ENCODE measurements around the gene NUDCD3. TPM values are rescaled to one million over a fixed set of nuclear protein-coding genes. Genes with fewer than 3 reads are reported as not detected.

The NUDCD3 gene
- total RNA-seq, 1 donor from 2014 or later, result 71.7 TPM

DNA sequence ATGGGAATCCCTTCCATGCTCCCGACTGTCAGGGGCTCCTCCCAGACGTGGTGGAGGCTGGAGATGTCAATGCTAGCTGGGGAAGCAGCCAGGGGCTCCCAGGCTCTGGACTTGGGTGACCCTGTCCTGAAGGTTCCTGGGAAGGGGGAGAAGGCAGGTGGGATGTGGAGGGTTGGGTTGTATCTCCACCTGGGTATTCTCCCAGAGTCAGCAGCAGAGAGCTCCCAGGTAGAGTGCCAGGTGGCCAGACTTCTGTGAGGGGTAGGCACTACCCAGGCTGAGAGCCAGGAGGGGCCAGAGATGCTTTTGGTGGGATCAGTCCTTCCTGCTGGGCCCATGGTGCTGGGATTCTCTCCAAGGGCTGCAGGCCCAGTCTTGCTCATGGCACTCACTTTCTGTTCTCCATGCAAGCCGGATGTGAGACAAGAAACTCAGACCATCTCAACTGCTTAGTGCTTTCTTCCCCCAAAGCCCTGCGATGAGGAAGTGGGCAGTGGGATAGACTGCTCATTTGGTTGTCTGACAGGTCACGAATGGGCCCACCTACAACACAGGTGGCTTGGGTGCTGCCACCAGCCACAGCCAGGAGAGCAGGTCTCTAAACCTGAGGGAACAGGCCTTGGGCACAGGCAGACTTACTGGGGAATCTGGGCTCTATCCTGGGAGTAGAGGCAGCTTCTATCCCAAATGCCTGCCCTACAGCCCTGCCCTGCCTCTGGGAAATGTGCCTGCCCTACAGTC is 112.6 kb downstream of the NUDCD3 start:
- DNase-seq (ENCODE audit: low read depth), result no peak
- Histone ChIP-seq H3K4me3 (ENCODE audit: low read depth, low read length) (no peak overlapping the region), H3K36me3 (ENCODE audit: control insufficient read depth, insufficient read depth, low read length) (peaks cover 3% of the 10 kb centered on the region), H3K27me3 (ENCODE audit: control insufficient read depth, insufficient read depth, low read length) (no peaks in the 10 kb centered on the region)
- TF ChIP-seq, protein P1, sequence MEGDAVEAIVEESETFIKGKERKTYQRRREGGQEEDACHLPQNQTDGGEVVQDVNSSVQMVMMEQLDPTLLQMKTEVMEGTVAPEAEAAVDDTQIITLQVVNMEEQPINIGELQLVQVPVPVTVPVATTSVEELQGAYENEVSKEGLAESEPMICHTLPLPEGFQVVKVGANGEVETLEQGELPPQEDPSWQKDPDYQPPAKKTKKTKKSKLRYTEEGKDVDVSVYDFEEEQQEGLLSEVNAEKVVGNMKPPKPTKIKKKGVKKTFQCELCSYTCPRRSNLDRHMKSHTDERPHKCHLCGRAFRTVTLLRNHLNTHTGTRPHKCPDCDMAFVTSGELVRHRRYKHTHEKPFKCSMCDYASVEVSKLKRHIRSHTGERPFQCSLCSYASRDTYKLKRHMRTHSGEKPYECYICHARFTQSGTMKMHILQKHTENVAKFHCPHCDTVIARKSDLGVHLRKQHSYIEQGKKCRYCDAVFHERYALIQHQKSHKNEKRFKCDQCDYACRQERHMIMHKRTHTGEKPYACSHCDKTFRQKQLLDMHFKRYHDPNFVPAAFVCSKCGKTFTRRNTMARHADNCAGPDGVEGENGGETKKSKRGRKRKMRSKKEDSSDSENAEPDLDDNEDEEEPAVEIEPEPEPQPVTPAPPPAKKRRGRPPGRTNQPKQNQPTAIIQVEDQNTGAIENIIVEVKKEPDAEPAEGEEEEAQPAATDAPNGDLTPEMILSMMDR (IDR thresholded peaks at IDR 0.05; ENCODE audit: insufficient read depth, low read length, poor library complexity, severe bottlenecking), result no peak

DNA sequence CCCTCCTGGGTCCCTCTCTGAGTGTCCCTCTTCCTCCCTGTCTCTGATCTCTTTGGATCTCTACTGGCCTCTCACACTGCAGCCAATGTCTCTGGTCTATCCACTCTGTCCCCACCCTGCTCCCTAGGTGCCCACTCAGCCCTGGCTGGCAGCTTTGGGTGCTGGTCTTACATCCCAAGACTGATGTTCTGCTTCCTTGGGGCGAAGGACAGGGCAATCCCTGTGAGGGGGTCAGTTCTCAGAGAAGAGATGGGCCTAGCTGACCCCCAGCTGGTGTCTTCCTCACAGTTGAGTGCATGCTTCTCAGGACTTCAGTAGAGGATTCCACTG is 113.4 kb downstream of the NUDCD3 start:
- DNase-seq (ENCODE audit: low read depth), result no peak
- Histone ChIP-seq H3K36me3 (ENCODE audit: control insufficient read depth, insufficient read depth, low read length) (peaks cover 3% of the 10 kb centered on the region), H3K4me3 (ENCODE audit: low read depth, low read length) (no peak overlapping the region), H3K27me3 (ENCODE audit: control insufficient read depth, insufficient read depth, low read length) (no peaks in the 10 kb centered on the region)
- TF ChIP-seq, protein P1 (IDR thresholded peaks at IDR 0.05; ENCODE audit: insufficient read depth, low read length, poor library complexity, severe bottlenecking), result no peak

DNA sequence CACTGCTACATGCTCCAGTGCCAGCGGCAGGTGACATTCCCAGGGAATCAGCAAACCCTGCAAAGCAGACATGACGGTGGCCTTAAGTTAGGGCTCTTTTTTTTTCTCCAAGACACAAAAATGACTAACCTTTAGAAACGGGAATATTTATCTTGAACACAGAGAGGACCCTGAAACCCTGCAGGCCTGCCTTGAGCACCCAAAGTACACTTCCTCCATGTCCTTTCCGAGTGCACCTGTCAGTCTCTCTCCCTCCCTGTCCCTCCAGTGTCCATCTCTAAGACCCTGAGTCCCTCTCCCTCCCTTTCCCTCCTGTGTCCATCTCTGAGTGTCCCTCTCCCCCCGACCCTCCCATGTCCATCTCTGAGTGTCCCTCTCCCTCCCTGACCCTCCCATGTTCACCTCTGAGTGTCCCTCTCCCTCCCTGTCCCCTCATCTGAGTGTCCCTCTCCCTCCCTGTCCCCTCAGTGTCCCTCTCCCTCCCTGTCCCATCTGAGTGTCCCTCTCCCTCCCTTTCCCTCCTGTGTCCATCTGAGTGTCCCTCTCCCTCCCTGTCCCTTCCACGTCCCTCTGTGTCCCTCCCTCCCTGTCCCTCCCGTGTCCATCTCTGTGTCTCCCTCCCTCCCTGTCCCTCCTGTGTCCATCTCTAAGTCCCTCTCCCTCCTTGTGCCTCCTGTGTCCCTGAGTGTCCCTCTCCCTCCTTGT is 113.9 kb downstream of the NUDCD3 start:
- DNase-seq (ENCODE audit: low read depth), result no peak
- peaks cover under 1% of the 10 kb centered on the region for H3K36me3 ChIP-seq (ENCODE audit: control insufficient read depth, insufficient read depth, low read length)
- no peak overlapping the region for H3K4me3 ChIP-seq (ENCODE audit: low read depth, low read length)
- no peaks in the 10 kb centered on the region for H3K27me3 ChIP-seq (ENCODE audit: control insufficient read depth, insufficient read depth, low read length)
- TF ChIP-seq, protein P1 (IDR thresholded peaks at IDR 0.05; ENCODE audit: insufficient read depth, low read length, poor library complexity, severe bottlenecking), result no peak

DNA sequence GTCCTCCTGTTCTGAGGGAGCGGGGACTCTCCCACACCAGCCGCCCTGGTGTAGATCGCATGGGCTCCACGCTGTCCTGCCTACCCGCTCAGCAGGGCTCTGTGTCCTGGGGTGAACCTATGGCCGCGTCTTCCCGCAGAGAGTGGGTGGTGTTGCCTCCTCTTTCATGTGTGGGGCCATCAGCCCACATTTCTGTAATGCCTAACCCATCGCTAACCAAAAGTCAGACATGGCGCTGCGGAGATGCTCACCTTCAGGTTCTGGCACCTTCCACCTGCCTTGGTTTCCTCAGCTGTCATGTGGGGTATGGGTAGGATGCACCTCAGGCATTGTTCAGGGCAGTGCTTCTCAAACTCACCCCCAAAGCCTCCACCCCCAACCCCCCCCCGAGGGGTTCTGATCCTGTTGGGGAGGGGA is 114.5 kb downstream of the NUDCD3 start:
- no peak overlapping the region for H3K4me3 ChIP-seq (ENCODE audit: low read depth, low read length)

DNA sequence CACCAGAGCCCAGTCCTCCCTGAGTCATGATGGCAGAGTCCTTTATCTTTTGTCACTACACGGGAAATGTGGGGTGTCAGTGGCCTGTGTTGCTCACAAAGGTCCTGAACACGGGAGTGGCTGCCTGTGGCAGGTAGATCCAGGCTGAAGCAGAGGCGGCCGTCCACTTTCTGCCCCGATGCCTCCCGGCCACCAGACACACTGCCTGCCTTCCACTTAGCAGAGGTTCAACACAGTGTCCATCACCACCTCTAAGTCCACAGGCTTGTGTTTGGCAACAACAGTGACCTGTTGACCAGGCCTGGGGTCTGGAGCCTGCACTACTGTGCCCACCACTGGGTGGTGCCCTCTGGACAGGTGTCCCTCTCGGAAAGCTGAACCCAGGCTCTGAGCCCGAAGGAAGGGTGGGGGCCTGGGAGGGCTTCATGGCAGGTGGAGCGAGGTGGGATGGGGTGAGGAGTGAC is 115.2 kb downstream of the NUDCD3 start:
- H3K36me3 ChIP-seq (ENCODE audit: control insufficient read depth, insufficient read depth, low read length), result no peaks in the 10 kb centered on the region
- no peak overlapping the region for H3K4me3 ChIP-seq (ENCODE audit: low read depth, low read length)
- no peaks in the 10 kb centered on the region for H3K27me3 ChIP-seq (ENCODE audit: control insufficient read depth, insufficient read depth, low read length)
- DNase-seq (ENCODE audit: low read depth), result no peak
- TF ChIP-seq, protein P1 (IDR thresholded peaks at IDR 0.05; ENCODE audit: insufficient read depth, low read length, poor library complexity, severe bottlenecking), result peak; percentile 46

More for the DNA sequence above, 114.5 kb downstream of the NUDCD3 start:
- no peak for DNase-seq (ENCODE audit: low read depth)
- H3K36me3 ChIP-seq (ENCODE audit: control insufficient read depth, insufficient read depth, low read length), result no peaks in the 10 kb centered on the region
- no peaks in the 10 kb centered on the region for H3K27me3 ChIP-seq (ENCODE audit: control insufficient read depth, insufficient read depth, low read length)
- TF ChIP-seq, protein P1 (IDR thresholded peaks at IDR 0.05; ENCODE audit: insufficient read depth, low read length, poor library complexity, severe bottlenecking), result no peak
